Heart left ventricle (tissue), 16 donors: ENCODE data around the gene S100A16. TPM values are rescaled to one million over a fixed set of nuclear protein-coding genes. Genes with fewer than 3 reads are reported as not detected.

Experiments
- ATAC-seq, 4 donors: fragments of 200-7000 bp; cut with Tn5 transposase; one replicate each; pipeline ENCODE4 v1.9.1; 2020 to 2022; ENCODE audit warnings: moderate library complexity in 4 of 4, mild to moderate bottlenecking in 3 of 4, moderate number of reproducible peaks in 1 of 4
- DNase-seq, 5 donors: peaks; one replicate each; pipeline ENCODE4 v3.0.0-alpha.2; 2020
- H3K27ac ChIP-seq, 12 donors: fragments of 200-600 bp; sonication (generic) in 4 of 12; one replicate each; pipeline versions ENCODE4 v1.5.0 to v1.8.0; 2016 to 2022; ENCODE audit warnings: mild to moderate bottlenecking in 2 of 12
- H3K27me3 ChIP-seq, 9 donors: fragments of 200-600 bp; sonication (generic) in 2 of 9; one replicate each; pipeline versions ENCODE4 v1.5.1 to v1.8.0; 2016 to 2022; ENCODE audit warnings: mild to moderate bottlenecking in 3 of 9
- H3K36me3 ChIP-seq, 9 donors: fragments of 200-600 bp; sonication (generic) in 2 of 9; one replicate each; pipeline versions ENCODE4 v1.5.0 to v1.8.0; 2018 to 2022; ENCODE audit warnings: mild to moderate bottlenecking in 2 of 9
- H3K4me1 ChIP-seq, 12 donors: fragments of 200-600 bp; sonication (generic) in 4 of 12; one replicate each; pipeline versions ENCODE4 v1.5.0 to v1.8.0; 2016 to 2022; ENCODE audit warnings: mild to moderate bottlenecking in 3 of 12
- H3K4me3 ChIP-seq, 12 donors: fragments of 200-600 bp; sonication (generic) in 4 of 12; one replicate each; pipeline versions ENCODE4 v1.5.0 to v1.8.0; 2017 to 2022; ENCODE audit warnings: mild to moderate bottlenecking in 9 of 12, moderate library complexity in 4 of 12
- H3K9me3 ChIP-seq, 12 donors: fragments of 200-600 bp; sonication (generic) in 4 of 12; one replicate each; pipeline versions ENCODE4 v1.5.0 to v1.8.0; 2016 to 2022; ENCODE audit warnings: mild to moderate bottlenecking in 1 of 12
- POLR2A ChIP-seq, 2 donors: fragments of 450-650 bp; IDR thresholded peaks; one replicate each; pipeline ENCODE4 v1.6.1; 2017; ENCODE audit warnings: antibody characterized with exemption in 2 of 2, mild to moderate bottlenecking in 2 of 2, moderate library complexity in 2 of 2
- WGBS, 4 donors: extraction: QIAGEN DNeasy Blood & Tissue Kit in 2 of 4; methylation state at CpG; one replicate each; pipeline versions ENCODE4 v1.1.5 to v1.1.7; 2013 to 2018; 5-methylcytosine and 5-hydroxymethylcytosine counted together
- intact Hi-C, 10 donors: fragments of 100-400 bp; cut with DNase I; formaldehyde crosslinking; loops; one replicate each; pipeline versions ENCODE4 v1.11.1 to v1.14.2; 2022
- polyA plus RNA-seq, 2 donors: library from polyadenylated mRNA; stranded (reverse); fragments of 200-250 nt; gene quantifications; one replicate each; pipeline ENCODE4 v1.2.3, GENCODE V29; 2013
- total RNA-seq, 9 donors: library from RNA; depleted of rRNA in 2 of 9; stranded (reverse); fragments of >200 nt in 2 of 9; fragmentation: NEBNext Ultra II Directional in 3 of 9; extraction: Animal tissue kit (Norgen Biotek cat#: 25700) in 3 of 9; gene quantifications; one replicate each; pipeline versions ENCODE4 v1.1.0 to v1.2.4, GENCODE V29; 2016 to 2023
- TF ChIP-seq, protein P1 (sequence below), 12 donors: fragments of 200-600 bp; sonication (generic) in 4 of 12; IDR thresholded peaks; one replicate each; pipeline versions ENCODE4 v1.5.0 to v1.8.0; 2018 to 2022; ENCODE audit warnings: antibody characterized with exemption in 12 of 12, mild to moderate bottlenecking in 5 of 12
- donor health status: ischemic (EF 13 %, LVEDD 7.1; RV severe dilation, severe dysfunction).
- donor health status: healthy with polysubstance abuse.
- donor health status: DM: no; HTN: yes; CAD: no.
- donor health status: DM: no; HTN: no; CAD: no.
- donor health status: ischemic (EF 25% LVEDD 6.9; RV normal size, moderate dysfunction).
- donor health status: ischemic (EF 25% LVEDD 5.7; RV mildly dilated, moderate dysfunction).
- donor health status: healthy.
- donor health status: DM: yes; HTN: yes; CAD: no.
- donor health status: ischemic (EF 35%, LVEDD 5.7; RV mildly dilated, moderate dysfunction).
- donor health status: nonischemic (EF 11% LVEDD 7.7; RV severe dilation, severe dysfunction).
- donor health status: DM: yes; HTN: yes; CAD: no.
- donor health status: PGD.
- donor health status: ischemic (EF 29% LVEDD 5.4; RV normal size, mild dysfunction).
- donor health status: nonischemic (EF 23%, LVEDD 6.1; RV moderate dilation, normal function).

The S100A16 gene
- total and polyA plus RNA-seq, 11 donors = 37.2 to 233 (median 70.3) TPM

GRCh38 chr1:153614189-153614900 is 1.4 kb upstream of the S100A16 start:
- no peaks in the 10 kb centered on the region for H3K9me3 ChIP-seq
- no peak for TF ChIP-seq POLR2A (IDR thresholded peaks at IDR 0.05)
- TF ChIP-seq, protein P1, sequence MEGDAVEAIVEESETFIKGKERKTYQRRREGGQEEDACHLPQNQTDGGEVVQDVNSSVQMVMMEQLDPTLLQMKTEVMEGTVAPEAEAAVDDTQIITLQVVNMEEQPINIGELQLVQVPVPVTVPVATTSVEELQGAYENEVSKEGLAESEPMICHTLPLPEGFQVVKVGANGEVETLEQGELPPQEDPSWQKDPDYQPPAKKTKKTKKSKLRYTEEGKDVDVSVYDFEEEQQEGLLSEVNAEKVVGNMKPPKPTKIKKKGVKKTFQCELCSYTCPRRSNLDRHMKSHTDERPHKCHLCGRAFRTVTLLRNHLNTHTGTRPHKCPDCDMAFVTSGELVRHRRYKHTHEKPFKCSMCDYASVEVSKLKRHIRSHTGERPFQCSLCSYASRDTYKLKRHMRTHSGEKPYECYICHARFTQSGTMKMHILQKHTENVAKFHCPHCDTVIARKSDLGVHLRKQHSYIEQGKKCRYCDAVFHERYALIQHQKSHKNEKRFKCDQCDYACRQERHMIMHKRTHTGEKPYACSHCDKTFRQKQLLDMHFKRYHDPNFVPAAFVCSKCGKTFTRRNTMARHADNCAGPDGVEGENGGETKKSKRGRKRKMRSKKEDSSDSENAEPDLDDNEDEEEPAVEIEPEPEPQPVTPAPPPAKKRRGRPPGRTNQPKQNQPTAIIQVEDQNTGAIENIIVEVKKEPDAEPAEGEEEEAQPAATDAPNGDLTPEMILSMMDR (IDR thresholded peaks at IDR 0.05) = no peak
- peaks cover 0 to 17% (median 9%) of the 10 kb centered on the region in 9 donors for H3K36me3 ChIP-seq
- H3K4me1 ChIP-seq = peaks cover 5 to 60% (median 38%) of the 10 kb centered on the region in 12 donors
- no peaks in the 10 kb centered on the region for H3K27me3 ChIP-seq
- DNase-seq = no peak
- WGBS, 4 donors = 76 to 87% (median 85%) methylated on average over 2 of the region's 2 CpGs
- intact Hi-C loops = loop anchor here in 3 of 10 donors (5.0 kb wide), 2 partner anchors 42 to 82 kb away; no protein-coding TSS in a partner anchor
- no peak overlapping the region for H3K4me3 ChIP-seq
- peak overlapping the region in 1 of 12 donors; percentile 7 for H3K27ac ChIP-seq
- no peak for ATAC-seq

DNA sequence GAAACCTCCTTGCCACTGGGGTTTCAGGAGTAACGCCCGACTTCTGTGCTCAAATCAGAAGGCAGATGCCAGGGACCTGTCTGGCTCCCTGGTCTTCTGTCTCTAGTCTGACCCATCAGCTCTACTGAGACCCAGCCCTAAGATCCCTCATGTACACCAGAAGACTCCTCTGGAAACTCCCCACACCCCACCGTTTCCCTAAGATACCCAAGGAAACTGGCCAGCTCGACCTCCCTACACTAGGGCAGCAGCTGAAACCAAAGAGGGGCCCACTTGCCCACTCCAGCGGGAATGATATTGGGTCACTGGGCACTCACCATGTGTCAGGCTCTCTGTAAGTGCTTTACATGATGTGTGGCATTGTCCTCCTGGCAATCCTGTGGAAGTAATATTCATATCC is 469 bp upstream of the S100A16 start:
- TF ChIP-seq POLR2A (IDR thresholded peaks at IDR 0.05) = no peak
- TF ChIP-seq, protein P1 (IDR thresholded peaks at IDR 0.05) = no peak
- intact Hi-C loops = loop anchor here in 3 of 10 donors (2.0 to 5.0 kb wide), 4 partner anchors 17 to 81 kb away; no protein-coding TSS in a partner anchor
- peak overlapping the region in 8 of 12 donors; percentile 54 to 88 (median 68) for H3K4me3 ChIP-seq
- 83 to 93% (median 88%) methylated on average over 5 of the region's 5 CpGs for WGBS, 4 donors
- H3K27ac ChIP-seq = peak overlapping the region in 11 of 12 donors; percentile 34 to 97 (median 85)
- H3K4me1 ChIP-seq = peaks cover 6 to 70% (median 41%) of the 10 kb centered on the region in 12 donors
- peaks cover 0 to 8% (median 2%) of the 10 kb centered on the region in 9 donors for H3K36me3 ChIP-seq
- DNase-seq (no peak), ATAC-seq (no peak)
- H3K9me3 ChIP-seq = no peaks in the 10 kb centered on the region
- no peaks in the 10 kb centered on the region for H3K27me3 ChIP-seq

GRCh38 chr1:153612111-153612754 is 704 bp downstream of the S100A16 start:
- H3K4me1 ChIP-seq = peaks cover 6 to 74% (median 36%) of the 10 kb centered on the region in 12 donors
- intact Hi-C loops = loop anchor here in 3 of 10 donors (2.0 to 5.0 kb wide), 4 partner anchors 19 to 80 kb away; no protein-coding TSS in a partner anchor
- peaks cover 0 to 9% (median 6%) of the 10 kb centered on the region in 9 donors for H3K36me3 ChIP-seq
- 37 to 54% (median 43%) methylated on average over 9 to 11 of the region's 11 CpGs for WGBS, 4 donors
- DNase-seq = no peak
- no peak for ATAC-seq
- no peaks in the 10 kb centered on the region for H3K27me3 ChIP-seq
- H3K4me3 ChIP-seq = peak overlapping the region; percentile 15 to 88 (median 58)
- no peak for TF ChIP-seq POLR2A (IDR thresholded peaks at IDR 0.05)
- TF ChIP-seq, protein P1 (IDR thresholded peaks at IDR 0.05) = no peak
- H3K27ac ChIP-seq = peak overlapping the region; percentile 34 to 97 (median 83)
- no peaks in the 10 kb centered on the region for H3K9me3 ChIP-seq

GRCh38 chr1:153611356-153611755 is 1.6 kb downstream of the S100A16 start:
- H3K4me1 ChIP-seq = peaks cover 6 to 70% (median 30%) of the 10 kb centered on the region in 12 donors
- TF ChIP-seq, protein P1 (IDR thresholded peaks at IDR 0.05) = no peak
- TF ChIP-seq POLR2A (IDR thresholded peaks at IDR 0.05) = no peak
- WGBS, 4 donors = 81 to 90% (median 87%) methylated on average over 1 of the region's 1 CpG
- no peak for ATAC-seq
- peaks cover 0 to 18% (median 15%) of the 10 kb centered on the region in 9 donors for H3K36me3 ChIP-seq
- H3K4me3 ChIP-seq = peak overlapping the region in 8 of 12 donors; percentile 24 to 88 (median 57)
- H3K27me3 ChIP-seq = no peaks in the 10 kb centered on the region
- intact Hi-C loops = loop anchor here in 3 of 10 donors (5.0 kb wide), 2 partner anchors 39 to 79 kb away; no protein-coding TSS in a partner anchor
- peak overlapping the region in 6 of 12 donors; percentile 34 to 98 (median 84) for H3K27ac ChIP-seq
- no peak for DNase-seq
- no peaks in the 10 kb centered on the region for H3K9me3 ChIP-seq
